Endometrium (tissue), 2 donors: ENCODE results near the gene EEF1G.
"Not testable (repeated sequence)": the region's sequence is repeated elsewhere in the genome, so short reads cannot be mapped to it uniquely, and the experiment has no call there.

Source experiments
- FAIRE-seq: peaks from 2 replicates; lab custom pipeline; 2012; peaks lifted over from hg19 to GRCh38; lab: Jason Lieb, UNC
- donor health status: control.
- donor health status: control.

EEF1G gene

GRCh38 chr11:62575837-62576236 is 2.1 kb upstream of the EEF1G start:
- FAIRE-seq = no peak

DNA sequence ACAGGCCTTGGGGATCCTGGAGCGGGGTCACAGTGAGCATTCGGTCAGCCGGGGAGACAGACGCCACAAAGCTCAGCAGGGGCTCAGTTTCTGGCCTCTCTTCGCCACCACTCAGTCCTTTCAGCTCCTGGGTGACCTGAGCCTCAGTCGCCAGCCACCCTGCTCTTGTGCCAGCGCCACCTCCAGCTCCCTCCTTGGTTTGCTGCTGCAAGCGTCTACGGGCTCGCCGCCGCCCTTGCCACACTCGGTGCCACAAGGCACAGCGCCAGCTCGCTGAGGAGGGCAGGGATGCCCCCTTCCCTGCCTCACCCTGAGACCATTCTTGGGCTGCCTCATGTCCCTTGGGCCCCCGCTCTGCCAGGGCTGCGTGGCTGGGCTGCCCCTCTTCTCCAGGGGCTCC is 1.5 kb upstream of the EEF1G start:
- no peak for FAIRE-seq

- no peak for FAIRE-seq
These were observed 826 bp upstream of the EEF1G start for GRCh38 chr11:62574363-62575071.

DNA sequence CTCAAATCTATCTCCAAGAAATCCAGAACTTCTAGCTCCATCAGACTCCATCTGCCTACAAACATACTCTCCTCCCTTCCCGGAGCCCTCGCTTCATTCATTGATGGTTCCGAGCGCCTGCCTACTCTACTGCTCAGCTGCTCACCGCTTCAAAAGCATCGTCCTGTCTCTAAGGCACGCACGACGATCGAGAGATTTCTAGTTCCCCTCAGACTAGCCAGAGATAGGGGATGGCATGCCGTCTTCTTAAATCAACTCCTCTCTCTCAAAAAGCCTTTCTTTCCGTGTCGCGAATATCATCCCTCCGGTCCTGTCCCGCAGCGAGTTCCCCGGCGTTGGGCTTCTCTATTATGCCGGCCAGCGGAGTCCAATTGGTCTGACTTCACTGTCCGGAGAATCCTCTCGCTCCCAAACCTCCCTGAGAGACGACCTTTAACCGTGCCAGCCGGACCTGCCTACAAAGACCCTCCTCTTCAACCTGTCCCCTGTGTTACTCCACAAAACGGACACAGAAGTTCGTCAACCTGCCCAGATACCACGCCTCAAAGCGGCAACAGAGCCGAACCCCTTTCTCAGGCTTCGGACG is 592 bp downstream of the EEF1G start:
- no peak for FAIRE-seq

DNA sequence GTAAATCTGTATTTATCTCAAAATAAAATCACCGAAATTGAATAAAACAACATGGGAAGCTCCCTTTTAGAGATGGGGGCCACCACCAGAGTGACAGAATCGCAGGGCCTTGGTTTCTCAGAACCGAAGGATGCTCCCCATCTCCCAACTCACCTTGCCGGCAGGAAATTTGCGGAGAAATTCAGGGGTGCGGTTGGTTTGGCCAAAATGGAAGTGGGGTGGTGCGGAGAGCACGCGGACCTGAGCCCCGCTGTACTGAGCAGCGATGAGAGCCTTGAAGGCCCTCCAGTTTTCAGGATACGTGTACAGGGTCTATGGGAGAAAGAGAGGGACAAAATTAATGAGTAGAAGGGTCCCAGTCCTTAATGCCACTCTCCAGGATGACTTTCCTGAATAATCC is 1.3 kb downstream of the EEF1G start:
- FAIRE-seq = no peak

DNA sequence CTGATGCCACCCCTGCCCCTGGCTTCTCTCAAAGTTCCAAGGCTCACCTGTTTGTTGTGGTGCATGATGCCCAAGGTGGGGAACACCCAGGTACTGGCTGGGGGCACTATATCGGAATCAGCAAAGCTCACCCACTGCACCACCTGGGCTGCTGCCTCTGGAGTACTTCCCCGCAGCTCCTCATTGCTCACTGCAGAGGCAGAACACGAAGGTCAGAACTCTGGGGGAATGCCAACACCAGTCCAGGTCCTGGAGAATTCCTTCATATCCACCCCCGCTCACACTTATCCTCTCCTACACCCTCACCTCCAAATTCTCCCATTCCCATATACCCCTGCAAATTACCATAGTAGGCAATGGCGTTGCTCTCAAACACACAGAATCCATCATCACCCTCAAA is 2.2 kb downstream of the EEF1G start:
- FAIRE-seq = not testable (repeated sequence)

- FAIRE-seq = not testable (repeated sequence)
These were observed 2.8 kb downstream of the EEF1G start for GRCh38 chr11:62570903-62571302.

DNA sequence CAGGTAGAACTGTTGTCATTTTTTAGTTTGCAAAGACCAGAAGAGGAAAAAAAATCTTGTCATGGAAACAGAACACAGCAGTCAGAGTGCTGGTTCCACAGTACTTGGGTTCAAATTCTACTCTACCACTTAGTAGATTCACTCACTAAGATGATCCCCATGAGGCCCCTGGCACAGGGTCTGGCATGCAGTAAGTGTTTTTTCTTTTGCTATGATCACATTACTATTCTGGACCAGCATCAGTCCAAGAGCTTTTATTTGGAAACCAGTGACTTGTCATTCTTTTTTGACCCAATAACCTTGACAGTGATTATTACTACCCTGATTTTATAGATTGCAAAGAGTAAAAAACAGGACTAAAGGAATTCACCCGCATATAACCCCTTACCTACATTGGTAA is 4.1 kb downstream of the EEF1G start:
- no peak for FAIRE-seq

GRCh38 chr11:62567018-62567633 is 6.6 kb downstream of the EEF1G start:
- no peak for FAIRE-seq

DNA sequence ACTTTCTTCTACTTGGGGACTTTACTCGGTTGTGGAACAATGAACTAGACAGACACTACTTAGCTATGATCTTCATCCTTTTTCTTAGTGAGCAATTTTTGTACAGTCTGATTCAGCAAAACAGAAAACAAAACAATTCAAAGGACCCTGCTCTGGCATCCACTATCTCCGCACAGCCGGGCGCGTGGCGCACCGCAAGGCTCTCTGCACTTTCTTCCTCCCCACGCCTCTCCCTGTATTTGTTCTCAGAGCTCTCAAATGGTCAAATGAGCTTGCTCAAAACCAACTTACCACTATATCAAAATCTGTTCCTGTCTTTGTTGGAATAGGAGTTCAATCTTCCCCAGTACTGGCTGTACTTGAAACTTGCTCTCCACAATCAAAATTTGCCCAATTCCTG is 7.4 kb downstream of the EEF1G start:
- no peak for FAIRE-seq

DNA sequence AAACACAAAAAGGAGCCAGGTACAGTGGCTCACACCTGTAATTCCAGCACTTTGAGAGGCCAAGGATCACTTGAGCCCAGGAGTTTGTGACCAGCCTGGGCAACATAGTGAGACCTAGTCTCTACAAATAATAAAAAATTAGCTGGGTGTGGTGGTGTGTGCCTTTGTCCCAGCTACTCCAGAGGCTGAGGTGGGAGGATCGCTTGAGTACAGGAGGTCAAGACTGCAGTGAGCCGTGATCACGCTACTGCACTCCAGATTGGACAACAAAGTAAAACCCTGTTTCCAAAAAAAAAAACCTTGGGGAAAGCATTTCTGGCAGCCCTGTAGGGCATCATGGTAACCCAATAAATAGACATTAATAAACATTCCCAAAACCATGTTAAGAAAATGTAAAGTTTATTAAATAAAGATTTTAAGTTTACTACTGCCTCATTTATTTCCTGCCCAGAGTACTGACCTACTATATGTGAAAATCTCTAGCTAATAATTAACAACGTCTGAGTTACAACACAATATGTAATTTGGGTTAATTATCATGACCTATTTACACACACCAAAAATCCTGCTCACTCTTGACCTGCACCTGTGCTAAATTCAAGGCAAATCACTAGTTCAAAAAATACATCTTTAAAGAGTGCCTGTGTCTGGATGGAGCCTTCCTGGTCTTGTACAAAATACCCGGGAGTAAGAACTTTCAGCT is 8.4 kb downstream of the EEF1G start:
- FAIRE-seq = no peak

DNA sequence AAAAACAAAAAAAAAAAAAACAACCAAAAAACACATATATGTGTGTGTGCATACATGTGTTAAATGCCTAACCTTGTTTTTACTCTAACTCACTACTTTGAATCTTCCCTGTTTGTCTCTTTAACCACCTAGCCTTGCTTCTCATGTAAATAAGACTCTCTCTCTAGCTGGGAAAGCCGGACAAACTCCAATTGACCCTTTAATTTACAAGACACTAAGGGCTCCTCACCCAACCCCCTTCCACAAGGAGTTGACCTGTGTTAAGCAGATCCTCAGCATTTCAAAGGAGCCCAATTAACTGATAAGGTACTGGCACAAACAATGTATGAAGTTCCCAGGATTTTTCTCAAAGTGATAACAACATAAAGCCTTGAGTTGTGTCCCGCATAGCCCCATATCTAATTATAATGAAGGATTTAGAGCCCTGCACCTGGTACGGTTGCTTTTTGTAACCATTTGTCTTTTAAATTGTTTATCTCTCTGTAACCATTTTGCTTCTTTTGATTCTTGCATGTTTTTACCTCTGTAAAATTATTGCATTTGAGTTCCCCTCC is 11.9 kb downstream of the EEF1G start:
- FAIRE-seq = not testable (repeated sequence)

DNA sequence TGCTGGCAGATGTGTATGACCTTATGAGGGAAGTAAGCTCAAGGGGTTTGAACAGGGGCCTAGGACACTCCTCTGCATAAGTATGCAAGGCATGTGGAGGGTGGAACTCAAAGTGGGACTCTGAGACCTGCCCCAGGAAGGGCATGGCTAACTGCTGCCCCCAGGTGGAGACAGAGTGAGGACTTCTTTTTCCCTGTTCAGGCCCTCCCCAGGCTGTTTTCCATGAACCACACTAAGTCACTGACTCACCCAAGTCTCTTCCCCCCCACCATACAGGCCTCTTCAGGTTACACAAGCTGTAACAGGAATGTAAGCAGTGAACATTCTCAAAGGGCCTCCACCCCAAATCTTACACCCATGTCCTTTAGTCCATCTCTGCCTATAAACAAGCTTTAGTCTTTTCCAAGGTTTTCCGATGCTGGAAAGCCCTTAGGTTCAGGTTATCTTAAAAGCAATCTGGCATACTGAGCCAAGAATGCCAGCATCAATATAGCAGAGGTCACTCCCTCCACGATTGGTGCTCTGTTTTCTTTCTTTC is 13.1 kb downstream of the EEF1G start:
- FAIRE-seq = no peak

- FAIRE-seq = not testable (repeated sequence)
These were observed 14.1 kb downstream of the EEF1G start for GRCh38 chr11:62559626-62560025.

DNA sequence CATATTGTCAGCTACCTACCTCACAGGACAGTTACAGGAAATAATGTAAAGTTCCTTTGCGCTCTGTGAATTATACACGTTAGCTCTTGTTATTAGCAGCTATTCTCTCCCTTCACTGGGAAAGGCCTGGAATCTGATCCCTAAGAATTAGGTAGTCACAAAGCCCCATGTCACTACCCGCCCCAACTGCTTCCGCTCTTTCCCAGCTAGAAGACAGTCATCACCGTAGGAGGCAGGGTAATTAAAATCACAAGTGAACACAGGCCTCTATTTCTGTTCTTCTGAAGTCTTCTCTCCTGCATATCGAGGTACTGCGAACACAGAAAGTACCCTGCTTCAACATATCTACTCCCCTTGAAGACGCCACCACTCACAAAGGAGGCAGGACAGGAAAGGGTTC is 14.5 kb downstream of the EEF1G start:
- no peak for FAIRE-seq

DNA sequence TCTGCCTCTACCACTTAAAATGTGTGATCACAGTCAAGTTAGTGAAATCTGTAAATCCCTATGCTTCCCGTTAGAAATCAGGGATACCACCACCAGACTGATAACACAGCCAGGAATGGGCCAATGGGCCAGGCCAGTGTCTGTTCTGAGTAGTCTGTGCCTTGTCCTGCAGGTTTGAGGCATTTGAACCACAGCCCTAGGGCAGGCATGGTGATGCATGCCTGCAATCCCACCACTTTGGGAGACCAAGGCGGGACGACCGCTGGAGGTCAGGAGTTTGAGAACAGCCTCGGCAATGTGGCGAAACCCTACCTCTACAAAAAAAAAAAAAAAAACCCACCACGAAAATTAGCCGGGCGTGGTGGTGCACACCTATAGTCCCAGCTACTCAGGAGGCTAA is 15.0 kb downstream of the EEF1G start:
- no peak for FAIRE-seq

DNA sequence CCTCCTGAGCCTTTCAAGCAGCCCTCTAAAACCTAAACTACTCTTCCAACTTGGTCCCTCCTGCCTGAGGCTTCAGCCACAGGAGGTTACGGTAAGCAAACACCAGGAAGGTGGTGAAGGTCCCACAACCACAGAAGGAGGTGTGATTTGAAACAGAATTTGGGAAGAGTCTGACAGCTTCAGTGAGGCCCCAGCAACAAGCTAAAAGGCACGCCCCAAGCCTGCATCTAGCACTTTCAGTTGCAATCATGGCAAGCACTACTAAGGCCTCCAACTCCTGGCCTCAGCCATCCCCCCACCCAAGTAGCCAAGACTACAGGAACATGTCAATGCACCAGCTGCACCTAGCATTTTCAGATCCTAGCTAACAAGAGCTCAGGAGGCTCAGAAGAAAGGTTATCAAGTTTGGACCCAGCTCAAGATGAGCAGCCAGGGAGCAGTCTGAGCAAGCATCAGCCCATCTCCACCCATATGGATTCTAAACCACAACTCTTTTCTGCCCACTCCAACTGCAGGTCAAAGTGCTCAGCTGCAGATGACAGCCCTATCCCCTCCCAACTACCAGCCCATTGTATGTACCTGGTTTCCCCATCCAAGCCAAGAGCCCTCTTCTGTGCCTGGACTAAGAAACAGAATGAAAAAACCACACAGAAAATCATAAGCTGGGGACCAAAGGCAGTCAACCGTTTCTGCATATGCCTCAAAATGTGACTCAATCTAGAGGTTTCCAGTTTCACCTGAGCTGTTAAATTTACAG is 16.6 kb downstream of the EEF1G start:
- FAIRE-seq = no peak

DNA sequence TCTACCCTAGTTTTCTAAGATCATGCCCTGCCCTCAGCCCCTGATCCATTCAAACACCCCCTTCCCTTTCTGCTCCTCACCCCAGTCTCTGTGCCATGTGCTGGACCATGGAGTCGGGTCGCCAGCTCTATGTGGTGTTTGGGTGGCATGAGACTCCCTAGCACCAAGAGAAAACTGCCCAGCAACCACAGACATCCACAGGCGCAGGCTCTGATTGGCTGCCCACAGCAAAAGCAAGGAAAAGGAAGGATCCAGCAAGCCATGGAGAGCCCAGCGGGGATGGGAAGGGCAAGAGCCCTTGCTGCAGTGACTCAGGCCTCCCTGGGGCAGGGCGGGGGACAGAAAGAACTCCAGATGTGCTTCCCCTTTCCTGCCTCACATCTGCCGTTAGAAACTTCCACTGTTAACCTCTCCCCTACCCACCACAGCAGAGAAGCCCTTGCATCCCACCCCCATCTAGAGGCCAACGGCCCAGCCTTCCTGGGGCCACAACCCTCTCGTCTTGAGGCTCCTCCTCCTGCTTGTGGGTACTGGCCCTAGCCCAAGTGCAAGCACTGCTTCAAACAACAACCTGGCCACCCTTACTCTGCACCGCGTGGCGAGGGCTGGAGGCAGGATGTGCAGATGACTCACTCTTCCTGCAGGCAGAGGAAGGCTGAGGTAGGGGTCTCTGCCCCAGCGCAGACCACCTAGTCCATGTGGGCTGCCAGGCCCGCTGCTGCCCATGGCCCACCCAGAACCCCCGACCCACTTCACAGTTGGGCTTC is 17.4 kb downstream of the EEF1G start:
- no peak for FAIRE-seq

GRCh38 chr11:62555464-62556107 is 18.1 kb downstream of the EEF1G start:
- no peak for FAIRE-seq

DNA sequence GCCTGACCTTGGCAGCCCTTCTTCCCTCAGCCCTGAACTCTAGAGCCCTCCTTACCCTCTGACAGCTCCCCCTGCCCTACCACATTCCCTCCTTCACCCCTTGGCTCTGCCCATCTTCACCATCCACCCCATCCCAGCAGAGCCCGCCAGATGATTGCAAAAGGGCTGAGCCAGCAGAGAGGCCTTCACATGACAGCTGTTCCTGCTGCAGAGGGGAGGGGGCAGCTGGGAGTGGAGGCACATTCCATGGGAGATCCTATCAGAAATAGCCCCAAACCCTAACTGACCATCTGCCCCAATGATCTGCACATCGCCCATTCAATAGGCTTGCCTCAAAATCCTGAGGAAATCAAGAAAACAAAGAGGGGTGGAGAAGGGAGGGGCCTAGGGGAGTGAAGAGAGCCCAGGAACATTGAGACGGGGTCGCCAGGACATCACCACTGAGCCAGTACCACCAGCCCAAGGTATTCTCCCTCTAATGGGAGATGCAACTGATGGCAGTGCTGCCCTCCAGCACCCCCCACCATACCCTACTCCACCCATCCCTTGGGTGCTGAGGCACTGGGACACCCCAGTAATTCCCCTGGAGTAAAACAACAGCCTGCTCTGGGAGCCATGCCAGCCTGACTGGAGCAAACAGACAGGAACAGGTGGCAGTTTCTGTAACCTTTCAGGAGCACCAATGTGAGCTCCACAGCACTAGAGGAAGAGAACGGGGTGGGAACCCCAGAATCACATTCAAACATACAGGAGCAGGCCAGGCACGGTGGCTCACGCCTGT is 19.1 kb downstream of the EEF1G start:
- no peak for FAIRE-seq
